ENCODE data around the gene KCNAB1.

- TF ChIP-seq CTCF (IDR thresholded peaks at IDR 0.05; ENCODE audit: low read length) (no peak), EZH2 (IDR thresholded peaks at IDR 0.05; ENCODE audit: borderline replicate concordance, low read length) (no peak)
These were observed 228.7 kb downstream of the KCNAB1 start for GRCh38 chr3:156349111-156349510.
